Epithelial cell of proximal tubule (primary cell): ENCODE data around the gene ELMOD3. TPM values are rescaled to one million over a fixed set of nuclear protein-coding genes. Genes with fewer than 3 reads are reported as not detected.
"Not testable (repeated sequence)": the region's sequence is repeated elsewhere in the genome, so short reads cannot be mapped to it uniquely, and the experiment has no call there.

Experiments
- DNase-seq: peaks from one replicate; pipeline ENCODE4 v3.0.0-alpha.2; 2011; ENCODE audit warnings: low read depth
- H3K4me3 ChIP-seq: 2 replicates; pipeline ENCODE4 v1.5.1; 2011; ENCODE audit warnings: low read depth, mild to moderate bottlenecking, low read length
- CTCF ChIP-seq: conservative IDR thresholded peaks from 2 replicates; pipeline ENCODE4 v1.5.1; 2012; ENCODE audit warnings: low read depth, mild to moderate bottlenecking, low read length
- total RNA-seq: library from RNA; depleted of rRNA; stranded (reverse); fragments of >200 nt; gene quantifications from 2 replicates; pipeline ENCODE4 v1.2.3, GENCODE V29; 2015

ELMOD3 gene
- total RNA-seq, 1 donor from 2014 or later = 9.5 TPM

DNA sequence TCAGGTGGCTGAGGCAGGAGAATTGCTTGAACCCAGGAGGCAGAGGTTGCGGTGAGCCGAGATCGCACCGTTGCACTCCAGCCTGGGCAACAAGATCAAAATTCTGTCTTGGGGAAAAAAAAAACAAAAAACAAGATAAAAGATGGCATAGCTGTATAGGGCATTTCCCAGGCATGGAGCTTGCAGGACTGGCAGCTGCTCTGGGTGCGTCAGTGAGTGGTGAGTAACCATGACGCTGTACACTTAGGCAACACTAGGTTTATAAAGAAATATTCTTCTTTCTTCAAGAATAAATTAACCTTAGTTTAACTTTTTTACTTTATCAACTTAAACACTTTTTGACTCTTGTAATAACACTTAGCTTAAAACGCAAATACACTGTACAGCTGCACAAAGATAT is 42.2 kb upstream of the ELMOD3 start:
- TF ChIP-seq CTCF = no peak
- no peak for DNase-seq
- H3K4me3 ChIP-seq = no peak overlapping the region

- H3K4me3 ChIP-seq = no peak overlapping the region
- DNase-seq = no peak
- TF ChIP-seq CTCF = no peak
Observed at GRCh38 chr2:85314884-85315242, 39.7 kb upstream of the ELMOD3 start.

DNA sequence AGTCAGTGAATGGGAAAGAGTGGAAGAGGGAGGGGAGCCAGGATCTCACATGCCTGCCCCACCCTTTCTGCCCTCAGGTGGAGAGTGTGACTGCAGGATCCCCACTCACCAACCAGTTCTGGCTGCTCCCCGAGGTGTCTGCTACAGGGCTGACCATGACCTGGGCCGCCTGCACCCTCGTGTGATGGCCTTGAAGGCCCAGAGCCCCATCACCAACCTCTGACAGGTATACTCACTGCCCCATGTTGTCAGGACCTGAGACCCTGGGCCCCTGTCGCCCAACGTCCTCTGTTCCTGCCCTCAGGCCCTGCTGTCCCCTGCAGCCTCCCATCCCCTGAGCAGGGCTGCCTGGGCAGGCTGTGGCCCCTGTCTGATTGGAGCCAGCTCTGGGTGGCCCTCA is 38.6 kb upstream of the ELMOD3 start:
- not testable (repeated sequence) for DNase-seq, H3K4me3 ChIP-seq

- no peak for TF ChIP-seq CTCF
- no peak overlapping the region for H3K4me3 ChIP-seq
Observed at GRCh38 chr2:85318222-85319074, 36.1 kb upstream of the ELMOD3 start.

GRCh38 chr2:85319796-85320195 is 34.8 kb upstream of the ELMOD3 start:
- DNase-seq = no peak
- no peak overlapping the region for H3K4me3 ChIP-seq
- TF ChIP-seq CTCF = no peak

More at GRCh38 chr2:85318222-85319074, 36.1 kb upstream of the ELMOD3 start:
- DNase-seq = no peak

- DNase-seq = no peak
- H3K4me3 ChIP-seq = no peak overlapping the region
- no peak for TF ChIP-seq CTCF
Observed at GRCh38 chr2:85323351-85323987, 31.1 kb upstream of the ELMOD3 start.

DNA sequence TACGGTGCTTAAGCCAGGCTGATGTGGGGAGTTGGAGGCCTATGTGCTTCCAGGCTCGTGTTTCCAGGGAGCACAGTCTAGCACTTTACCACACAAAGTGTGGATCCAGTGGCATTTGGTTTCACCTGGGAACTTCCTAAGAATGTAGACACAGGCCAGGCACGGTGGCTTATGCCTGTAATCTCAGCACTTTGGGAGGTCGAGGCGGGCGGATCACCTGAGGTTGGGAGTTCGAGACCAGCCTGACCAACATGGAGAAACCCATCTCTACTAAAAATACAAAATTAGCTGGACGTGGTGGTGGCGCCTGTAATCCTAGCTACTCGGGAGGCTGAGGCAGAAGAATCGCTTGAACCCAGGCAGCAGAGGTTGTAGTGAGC is 30.6 kb upstream of the ELMOD3 start:
- not testable (repeated sequence) for H3K4me3 ChIP-seq, DNase-seq
